HEK293 (cell line): Measurements from ENCODE around the gene ZDHHC13.

Source experiments
- PRDM4 ChIP-seq: fragments of 450-650 bp; formaldehyde crosslinking; IDR thresholded peaks from 2 replicates; pipeline ENCODE4 v1.5.1; 2017; ENCODE audit warnings: missing biosample characterization, missing genetic modification characterization
- ZNF133 ChIP-seq: fragments of 450-650 bp; formaldehyde crosslinking; IDR thresholded peaks from 2 replicates; pipeline ENCODE4 v1.5.1; 2016; ENCODE audit warnings: missing biosample characterization, missing genetic modification characterization
- ZNF175 ChIP-seq: fragments of 450-650 bp; formaldehyde crosslinking; IDR thresholded peaks from 2 replicates; pipeline ENCODE4 v1.5.1; 2016; ENCODE audit warnings: missing biosample characterization, missing genetic modification characterization
- ZNF518A ChIP-seq: fragments of 450-650 bp; formaldehyde crosslinking; conservative IDR thresholded peaks from 2 replicates; pipeline ENCODE4 v1.5.1; 2016; ENCODE audit warnings: low read depth, missing biosample characterization, missing genetic modification characterization
- TF ChIP-seq, protein P1 (sequence below): fragments of 450-650 bp; formaldehyde crosslinking; IDR thresholded peaks from 2 replicates; pipeline ENCODE4 v1.5.1; 2016; ENCODE audit warnings: missing biosample characterization, missing genetic modification characterization

DNA sequence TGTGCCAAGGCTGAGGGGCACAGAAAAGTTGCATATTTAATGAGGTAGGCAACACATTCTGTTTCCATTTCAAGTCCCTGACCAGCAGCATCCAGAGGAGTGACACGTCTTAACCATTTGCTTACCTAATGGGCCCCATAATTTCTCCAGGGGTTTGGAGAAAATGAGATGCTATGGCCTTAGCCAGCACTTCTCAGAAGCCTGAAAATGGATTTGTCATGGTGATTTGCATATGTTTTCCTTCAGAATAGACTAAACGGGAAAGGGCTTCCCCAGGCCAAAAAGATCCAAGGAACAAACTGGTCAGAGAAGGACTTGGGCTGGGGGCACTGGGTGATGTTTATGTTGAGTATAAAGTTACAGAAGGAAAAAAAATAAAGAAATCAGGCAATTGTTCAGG lies 68.1 kb downstream of the ZDHHC13 start:
- no peak for TF ChIP-seq ZNF133 (tag by site-specific recombination)
- TF ChIP-seq, protein P1, sequence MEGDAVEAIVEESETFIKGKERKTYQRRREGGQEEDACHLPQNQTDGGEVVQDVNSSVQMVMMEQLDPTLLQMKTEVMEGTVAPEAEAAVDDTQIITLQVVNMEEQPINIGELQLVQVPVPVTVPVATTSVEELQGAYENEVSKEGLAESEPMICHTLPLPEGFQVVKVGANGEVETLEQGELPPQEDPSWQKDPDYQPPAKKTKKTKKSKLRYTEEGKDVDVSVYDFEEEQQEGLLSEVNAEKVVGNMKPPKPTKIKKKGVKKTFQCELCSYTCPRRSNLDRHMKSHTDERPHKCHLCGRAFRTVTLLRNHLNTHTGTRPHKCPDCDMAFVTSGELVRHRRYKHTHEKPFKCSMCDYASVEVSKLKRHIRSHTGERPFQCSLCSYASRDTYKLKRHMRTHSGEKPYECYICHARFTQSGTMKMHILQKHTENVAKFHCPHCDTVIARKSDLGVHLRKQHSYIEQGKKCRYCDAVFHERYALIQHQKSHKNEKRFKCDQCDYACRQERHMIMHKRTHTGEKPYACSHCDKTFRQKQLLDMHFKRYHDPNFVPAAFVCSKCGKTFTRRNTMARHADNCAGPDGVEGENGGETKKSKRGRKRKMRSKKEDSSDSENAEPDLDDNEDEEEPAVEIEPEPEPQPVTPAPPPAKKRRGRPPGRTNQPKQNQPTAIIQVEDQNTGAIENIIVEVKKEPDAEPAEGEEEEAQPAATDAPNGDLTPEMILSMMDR (tag by site-specific recombination), result no peak
- no peak for TF ChIP-seq PRDM4 (tag by site-specific recombination)
- TF ChIP-seq ZNF175 (tag by site-specific recombination), result no peak
- TF ChIP-seq ZNF518A (tag by site-specific recombination), result no peak
